Activated CD4-positive, alpha-beta T cell treated with anti-CD3 and anti-CD28 coated beads for 1 hour (primary cell): ENCODE measurements around the gene ANKRD39.
A peak's percentile ranks its signal among the peaks of the same experiment; 100 is the strongest.
"Not testable (repeated sequence)": the region's sequence is repeated elsewhere in the genome, so short reads cannot be mapped to it uniquely, and the experiment has no call there.

Source experiments
- DNase-seq: peaks from one replicate; pipeline ENCODE4 v3.0.0-alpha.2; 2020

Gene ANKRD39

DNA sequence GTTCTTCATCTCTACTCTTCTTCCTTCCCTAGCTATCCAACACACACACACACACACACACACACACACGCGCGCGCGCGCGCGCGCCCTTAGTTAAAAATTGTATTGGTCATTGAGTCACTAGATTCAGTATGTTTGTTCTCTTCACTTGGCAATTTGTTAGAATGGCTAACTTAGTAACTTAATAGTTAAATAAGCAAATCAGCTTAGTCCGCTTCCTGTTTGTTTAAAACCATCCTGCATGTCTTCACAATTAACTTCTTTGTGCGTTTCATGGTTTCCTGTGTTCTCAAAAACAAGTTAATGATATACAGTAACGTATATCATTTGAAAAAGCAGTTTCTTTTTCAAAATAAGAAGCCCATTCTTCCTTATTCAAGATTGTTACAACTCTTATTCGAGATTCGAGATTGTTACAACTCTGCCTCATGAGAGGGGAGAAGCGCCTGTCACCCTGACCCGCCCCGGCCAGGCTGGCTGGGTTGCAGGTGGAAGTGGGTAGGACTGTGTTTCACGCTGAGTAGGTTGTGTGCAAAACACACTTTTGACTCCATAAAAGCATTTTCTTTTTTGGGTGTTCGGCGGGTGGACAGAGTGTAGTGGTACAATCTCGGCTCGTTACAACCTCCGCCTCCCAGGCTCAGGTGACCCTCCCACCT is 51.2 kb downstream of the ANKRD39 start:
- DNase-seq = no peak

DNA sequence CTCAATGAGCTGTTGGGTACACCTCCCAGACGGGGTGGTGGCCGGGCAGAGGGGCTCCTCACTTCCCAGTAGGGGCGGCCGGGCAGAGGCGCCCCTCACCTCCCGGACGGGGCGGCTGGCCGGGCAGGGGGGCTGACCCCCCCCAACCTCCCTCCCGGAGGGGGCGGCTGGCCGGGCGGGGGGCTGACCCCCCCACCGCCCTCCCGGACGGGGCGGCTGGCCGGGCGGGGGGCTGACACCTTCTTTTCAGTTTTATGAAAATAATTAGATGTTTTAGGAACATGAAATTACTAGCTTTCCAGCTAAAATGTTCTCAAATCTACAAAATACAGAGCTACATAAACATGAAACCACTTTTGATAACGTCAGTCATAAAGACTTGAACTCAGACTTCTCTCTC is 51.9 kb downstream of the ANKRD39 start:
- not testable (repeated sequence) for DNase-seq

DNA sequence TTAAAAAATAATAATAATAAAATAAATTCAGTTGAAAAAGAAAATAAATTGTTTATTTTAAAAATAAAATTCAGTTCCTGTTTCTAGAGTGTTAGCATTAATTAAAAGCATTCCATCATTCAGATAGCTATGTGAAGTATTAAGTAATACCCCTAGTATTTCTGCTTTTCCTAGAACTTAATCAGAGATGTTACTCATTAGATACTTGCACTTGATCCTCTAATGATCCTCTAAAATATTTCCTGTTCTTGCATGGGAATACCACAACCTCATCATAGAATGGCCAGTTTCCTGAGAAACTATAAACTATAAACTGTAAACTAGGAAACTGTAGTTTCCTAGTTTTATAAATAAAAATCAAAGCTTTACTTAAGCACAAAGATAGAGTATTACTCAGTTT is 52.8 kb downstream of the ANKRD39 start:
- DNase-seq = no peak

DNA sequence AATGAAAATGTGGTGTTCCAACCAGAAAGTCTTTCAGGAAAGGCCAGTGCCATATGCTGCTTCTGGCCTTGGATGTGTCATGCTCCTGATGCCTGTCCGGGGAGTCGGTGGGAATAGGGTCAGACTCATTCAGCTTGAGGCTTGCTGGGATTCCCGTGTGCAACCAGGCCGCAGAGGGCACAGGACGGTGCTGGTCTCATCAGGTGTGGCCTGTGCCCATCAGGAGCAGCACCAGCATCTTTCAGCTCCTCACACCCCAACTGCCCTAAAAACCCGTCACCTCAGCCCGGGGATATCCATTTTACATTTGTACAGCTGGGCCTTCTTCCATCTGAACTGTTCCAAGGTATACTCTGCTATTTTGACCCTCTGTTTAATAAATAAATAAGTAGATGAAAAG is 55.1 kb downstream of the ANKRD39 start:
- no peak for DNase-seq

DNA sequence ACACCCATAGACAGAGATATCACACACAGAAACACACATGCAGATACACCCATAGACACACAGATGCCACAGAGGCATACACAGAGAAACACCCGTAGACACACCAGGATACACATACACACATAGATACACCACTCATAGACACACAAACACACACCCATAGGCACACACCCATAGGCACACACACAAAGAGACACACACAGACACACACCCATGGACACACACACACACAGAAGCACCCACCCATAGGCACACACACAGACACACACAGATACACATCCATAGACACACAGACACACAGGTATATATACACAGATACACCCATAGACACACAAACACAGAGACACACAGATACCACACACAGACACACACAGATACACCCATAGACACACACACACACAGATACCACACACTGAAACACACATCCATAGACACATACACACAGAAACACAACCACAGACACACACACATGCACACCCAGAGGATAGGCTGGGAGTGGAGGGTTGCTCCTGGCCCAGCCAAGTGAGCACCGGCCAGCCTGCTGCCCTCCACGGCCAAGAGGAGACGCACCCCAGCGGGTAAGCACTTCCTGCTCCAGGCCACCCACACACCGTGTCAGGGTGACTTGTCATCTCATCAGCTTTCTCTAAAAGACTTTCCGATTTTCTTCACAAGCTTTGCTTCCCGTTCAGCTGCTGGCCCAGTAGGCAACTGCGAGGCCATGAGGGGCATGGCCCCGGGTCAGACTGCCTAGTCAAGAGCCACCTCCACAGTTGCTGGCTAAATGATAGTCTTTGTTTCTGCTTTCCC is 55.8 kb downstream of the ANKRD39 start:
- no peak for DNase-seq

DNA sequence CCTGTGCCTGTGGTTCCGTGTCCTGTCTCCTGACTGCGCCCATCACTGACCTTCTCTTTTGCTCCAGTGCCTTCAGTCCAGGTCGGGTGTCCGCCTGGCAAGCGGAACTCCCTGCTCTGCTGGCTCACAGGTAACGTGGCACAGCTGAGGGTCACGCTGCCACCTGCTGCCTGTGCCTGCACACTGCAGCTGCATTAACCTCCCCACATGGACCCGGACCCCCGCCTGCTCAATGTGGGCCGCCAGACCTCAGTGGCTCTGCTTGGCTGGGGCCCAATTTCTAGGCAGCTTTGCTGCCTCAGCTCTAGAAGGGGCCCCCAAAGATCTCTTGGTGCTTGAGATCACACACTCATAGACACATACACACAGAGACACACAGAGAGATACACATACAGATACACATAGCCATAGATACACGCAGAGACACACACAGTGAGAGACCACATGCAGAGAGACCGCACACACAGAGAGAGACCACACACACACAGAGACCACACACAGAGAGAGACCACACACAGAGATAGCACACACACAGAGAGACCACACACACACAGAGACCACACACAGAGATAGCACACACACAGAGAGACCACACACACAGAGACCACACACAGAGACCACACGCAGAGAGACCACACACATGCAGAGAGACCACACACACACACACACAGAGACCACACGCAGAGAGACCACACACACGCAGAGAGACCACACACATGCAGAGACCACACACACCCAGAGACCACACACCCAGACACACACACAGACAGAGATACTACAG is 56.6 kb downstream of the ANKRD39 start:
- peak; percentile 57 for DNase-seq

DNA sequence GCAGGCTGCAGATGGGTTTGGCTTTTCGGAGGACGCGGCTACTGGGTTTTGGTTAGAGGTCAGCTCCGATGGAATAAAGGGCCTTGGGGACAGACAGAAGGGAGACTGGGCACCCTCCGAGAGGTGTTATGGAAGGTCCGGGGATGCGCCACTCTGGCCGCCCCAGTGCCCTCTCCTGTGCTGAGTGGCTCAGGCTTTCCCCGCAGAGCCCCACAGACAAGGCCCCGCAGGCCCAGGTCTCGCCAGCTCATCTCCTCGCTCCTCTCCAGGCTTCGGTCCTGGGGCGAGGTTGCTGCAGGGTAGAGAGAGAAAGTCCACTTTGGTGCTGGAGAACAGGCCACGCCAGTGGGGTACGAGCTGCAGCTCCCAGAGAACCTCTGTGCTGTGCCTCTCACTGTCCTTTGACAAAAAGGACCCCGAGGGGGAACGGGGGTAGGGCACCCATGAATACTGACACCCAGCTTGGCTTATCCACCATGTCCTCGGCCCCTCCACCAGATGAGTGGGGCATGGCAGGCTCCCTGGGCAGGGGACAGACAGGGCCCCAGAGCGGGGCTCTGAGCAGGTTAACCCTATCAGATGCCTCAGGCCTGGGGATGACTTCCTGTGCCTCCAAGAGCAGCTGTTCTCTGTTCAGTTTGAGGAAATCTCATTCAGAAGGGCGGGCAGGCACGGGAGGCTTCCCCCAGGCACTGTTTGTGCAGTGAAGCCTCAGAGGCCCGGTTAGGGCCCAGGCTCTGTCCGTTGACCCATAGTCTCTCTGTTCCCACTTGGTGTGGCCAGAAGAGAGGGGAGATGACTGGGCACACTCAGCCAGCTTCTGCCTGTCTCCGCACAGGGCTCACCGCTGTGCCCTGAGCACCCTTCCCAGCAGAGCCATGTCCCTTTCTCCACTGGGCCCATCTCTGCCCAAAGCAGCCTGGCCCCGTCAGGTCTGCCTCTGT is 57.5 kb downstream of the ANKRD39 start:
- no peak for DNase-seq

DNA sequence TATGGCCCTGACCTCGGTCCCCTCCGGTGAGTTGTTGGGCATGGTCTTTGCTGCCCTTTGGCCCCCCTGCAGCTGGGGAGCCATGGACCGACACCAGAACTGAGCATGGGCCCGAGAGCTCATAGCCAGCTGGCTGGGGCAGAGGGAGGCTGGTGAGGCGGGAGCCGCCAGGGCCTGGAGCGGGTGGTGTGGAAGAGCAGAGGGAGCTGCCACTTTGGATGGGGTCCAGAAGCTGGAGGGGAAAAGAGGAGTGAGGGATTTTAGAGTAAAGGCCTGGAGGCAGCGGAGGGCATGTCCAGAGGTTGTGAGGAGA is 58.2 kb downstream of the ANKRD39 start:
- DNase-seq = no peak

DNA sequence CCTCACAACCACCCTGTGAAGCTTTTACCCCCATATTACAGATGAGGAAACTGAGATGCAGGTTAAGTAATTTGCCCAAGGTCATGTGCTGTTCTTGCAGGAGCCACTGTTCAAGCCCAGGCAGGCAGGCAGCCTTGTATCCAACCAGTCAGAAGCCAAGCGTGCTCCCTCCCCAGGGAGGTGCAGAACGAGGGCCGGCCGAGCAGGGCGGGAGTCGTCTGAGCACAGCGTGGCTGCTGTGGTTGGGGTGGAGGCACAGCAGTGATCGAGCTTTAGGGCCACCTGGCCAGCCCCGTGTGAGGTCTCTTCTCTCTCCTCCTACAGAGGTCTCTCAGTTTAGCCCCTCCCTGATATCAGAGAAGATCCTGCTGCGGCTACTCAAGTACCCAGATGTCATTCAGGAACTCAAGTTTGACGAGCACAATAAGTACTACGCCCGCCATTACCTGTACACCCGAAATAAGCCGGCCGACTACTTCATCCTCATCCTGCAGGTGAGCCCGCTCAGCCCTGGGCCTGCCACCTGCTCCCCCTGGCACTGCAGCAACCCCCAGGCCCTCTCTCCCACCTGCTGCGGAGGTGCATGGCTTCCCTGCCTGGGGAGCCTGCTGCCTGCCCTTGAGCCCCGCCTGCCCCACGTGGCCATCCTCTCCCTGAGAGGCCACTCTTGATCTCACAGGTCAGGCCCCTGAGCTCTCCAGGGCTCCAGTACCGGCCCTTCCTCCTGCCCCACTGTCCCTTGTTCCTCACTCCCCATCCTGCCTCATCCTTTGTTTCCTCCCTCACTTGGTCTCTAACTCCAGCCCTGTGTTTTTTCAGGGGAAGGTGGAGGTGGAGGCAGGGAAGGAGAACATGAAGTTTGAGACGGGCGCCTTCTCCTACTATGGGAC is 58.8 kb downstream of the ANKRD39 start:
- DNase-seq = no peak
